HG02678 (cell line): ENCODE data around the gene AMER1.

Experiments used
- ATAC-seq: cut with Tn5 transposase; IDR thresholded peaks from one replicate; pipeline ENCODE4 v1.9.1; 2021; ENCODE audit warnings: mild to moderate bottlenecking, moderate library complexity; ENCODE audit not compliant: unreplicated experiment

Gene AMER1

GRCh38 chrX:64186974-64187761 is 18.3 kb downstream of the AMER1 start:
- no peak for ATAC-seq

GRCh38 chrX:64184396-64184795 is 21.1 kb downstream of the AMER1 start:
- ATAC-seq: no peak

- ATAC-seq: no peak
Observed at GRCh38 chrX:64182208-64182607, 23.3 kb downstream of the AMER1 start.

GRCh38 chrX:64176876-64177275 is 28.6 kb downstream of the AMER1 start:
- ATAC-seq: no peak

GRCh38 chrX:64169988-64170387 is 35.5 kb downstream of the AMER1 start:
- ATAC-seq: no peak

GRCh38 chrX:64152857-64153256 is 52.7 kb downstream of the AMER1 start:
- ATAC-seq: no peak

- no peak for ATAC-seq
Observed at GRCh38 chrX:64151911-64152310, 53.6 kb downstream of the AMER1 start.

- no peak for ATAC-seq
Observed at GRCh38 chrX:64150775-64151174, 54.7 kb downstream of the AMER1 start.
